Neural cell (in vitro differentiated cells): ENCODE data around the gene CHD6. TPM values are rescaled to one million over a fixed set of nuclear protein-coding genes. Genes with fewer than 3 reads are reported as not detected.
A peak's percentile ranks its signal among the peaks of the same experiment; 100 is the strongest.

Source experiments
- H2AFZ ChIP-seq: fragments of 200-600, 300-800 bp; sonication (generic), shearing (Covaris generic); 2 replicates; pipeline ENCODE4 v1.6.0; 2014; ENCODE audit warnings: low read depth, mild to moderate bottlenecking, antibody characterized with exemption, low read length, moderate library complexity
- H3F3A ChIP-seq: fragments of 200-600 bp; shearing (Covaris generic); 2 replicates; pipeline ENCODE4 v1.6.1; 2016; ENCODE audit warnings: mild to moderate bottlenecking, moderate library complexity, mixed read lengths, antibody characterized with exemption, low read length; ENCODE audit not compliant: insufficient read depth, poor library complexity, severe bottlenecking
- H3K27ac ChIP-seq: fragments of 200-600, 300-800 bp; sonication (generic), shearing (Covaris generic); 2 replicates; pipeline ENCODE4 v1.5.1; 2014; ENCODE audit warnings: mild to moderate bottlenecking, low read length, moderate library complexity
- H3K27me3 ChIP-seq: fragments of 300-800, 200-600 bp; sonication (generic), shearing (Covaris generic); 2 replicates; pipeline ENCODE4 v1.6.0; 2014; ENCODE audit warnings: mild to moderate bottlenecking, low read depth, low read length, moderate library complexity; ENCODE audit not compliant: insufficient read depth
- H3K36me3 ChIP-seq: fragments of 300-800, 200-600 bp; sonication (generic), shearing (Covaris generic); 2 replicates; pipeline ENCODE4 v1.5.1; 2014; ENCODE audit warnings: mild to moderate bottlenecking, antibody characterized with exemption, low read length, moderate library complexity; ENCODE audit not compliant: insufficient read depth
- H3K4me2 ChIP-seq: fragments of 300-800, 200-600 bp; sonication (generic), shearing (Covaris generic); 2 replicates; pipeline ENCODE4 v1.6.0; 2014; ENCODE audit warnings: mild to moderate bottlenecking, low read length
- H3K4me3 ChIP-seq: fragments of 300-800, 200-600 bp; sonication (generic), shearing (Covaris generic); 2 replicates; pipeline ENCODE4 v1.5.1; 2014; ENCODE audit warnings: mild to moderate bottlenecking, low read length, moderate library complexity
- H3K79me2 ChIP-seq: fragments of 200-600 bp; shearing (Covaris generic); replicated peaks from 2 replicates; pipeline ENCODE4 v1.6.0; 2014; ENCODE audit warnings: mild to moderate bottlenecking, low read length, moderate library complexity; ENCODE audit not compliant: insufficient read depth
- H3K9ac ChIP-seq: fragments of 300-800, 200-600 bp; sonication (generic), shearing (Covaris generic); 2 replicates; pipeline ENCODE4 v1.6.1; 2016; ENCODE audit warnings: mild to moderate bottlenecking, low read length, mixed read lengths
- H3K9me2 ChIP-seq: fragments of 200-600 bp; shearing (Covaris generic); 2 replicates; pipeline ENCODE4 v1.6.1; 2016; ENCODE audit warnings: mild to moderate bottlenecking, low read length, mixed read lengths; ENCODE audit not compliant: insufficient read depth
- H3K9me3 ChIP-seq: fragments of 200-600, 300-800 bp; sonication (generic), shearing (Covaris generic); 2 replicates; pipeline ENCODE4 v1.6.1; 2016; ENCODE audit warnings: mild to moderate bottlenecking, mixed run types, low read length, moderate library complexity, mixed read lengths
- H4K20me1 ChIP-seq: fragments of 200-600 bp; shearing (Covaris generic); 2 replicates; pipeline ENCODE4 v1.6.1; 2016; ENCODE audit warnings: mild to moderate bottlenecking, mixed run types; ENCODE audit not compliant: insufficient read depth
- CTCF ChIP-seq: fragments of 450-650 bp; IDR thresholded peaks from 2 replicates; pipeline ENCODE4 v1.5.1; 2014; ENCODE audit warnings: antibody characterized with exemption, mild to moderate bottlenecking, moderate library complexity; ENCODE audit not compliant: poor library complexity, severe bottlenecking
- EP300 ChIP-seq: fragments of 450-650 bp; conservative IDR thresholded peaks from 2 replicates; pipeline ENCODE4 v1.6.1; 2014; ENCODE audit warnings: antibody characterized with exemption, mild to moderate bottlenecking, moderate library complexity; ENCODE audit not compliant: poor library complexity, severe bottlenecking
- EZH2 ChIP-seq: fragments of 200-600, 300-800 bp; shearing (Covaris generic), sonication (generic); IDR thresholded peaks from 2 replicates; pipeline ENCODE4 v1.6.1; 2014; ENCODE audit warnings: antibody characterized with exemption, low read length, borderline replicate concordance, mild to moderate bottlenecking; ENCODE audit not compliant: insufficient read depth, poor library complexity, severe bottlenecking
- MXI1 ChIP-seq: fragments of 450-650 bp; conservative IDR thresholded peaks from 2 replicates; pipeline ENCODE4 v1.6.1; 2014; ENCODE audit warnings: antibody characterized with exemption, mild to moderate bottlenecking; ENCODE audit not compliant: poor library complexity, severe bottlenecking
- POLR2AphosphoS5 ChIP-seq: IDR thresholded peaks from 2 replicates; pipeline ENCODE4 v1.6.1; 2012
- RAD21 ChIP-seq: fragments of 450-650 bp; conservative IDR thresholded peaks from 2 replicates; pipeline ENCODE4 v1.6.1; 2014; ENCODE audit warnings: antibody characterized with exemption, mild to moderate bottlenecking, moderate library complexity
- REST ChIP-seq: IDR thresholded peaks from 2 replicates; pipeline ENCODE4 v1.6.1; 2012; ENCODE audit warnings: borderline replicate concordance
- SMC3 ChIP-seq: fragments of 450-650 bp; conservative IDR thresholded peaks from 2 replicates; pipeline ENCODE4 v1.6.1; 2014; ENCODE audit warnings: antibody characterized with exemption, mild to moderate bottlenecking, moderate library complexity; ENCODE audit not compliant: poor library complexity
- TAF1 ChIP-seq: IDR thresholded peaks from 2 replicates; pipeline ENCODE4 v1.6.1; 2012; ENCODE audit warnings: low read depth
- polyA plus RNA-seq: library from polyadenylated mRNA; depleted of rRNA; stranded (reverse); fragments of >200 nt; gene quantifications from 2 replicates; pipeline ENCODE4 v1.2.3, GENCODE V29; 2014

CHD6 gene
- polyA plus RNA-seq, 1 donor from 2014 or later, result 22.9 TPM

GRCh38 chr20:41616228-41616627 lies 1.9 kb downstream of the CHD6 start:
- Histone ChIP-seq H3K4me3 (peak overlapping the region; percentile 82), H3F3A (no peaks in the 10 kb centered on the region), H3K79me2 (peaks cover 64% of the 10 kb centered on the region), H4K20me1 (no peaks in the 10 kb centered on the region), H2AFZ (no peak overlapping the region), H3K9ac (no peak overlapping the region), H3K27ac (no peak overlapping the region), H3K4me2 (peak overlapping the region; percentile 64), H3K27me3 (no peaks in the 10 kb centered on the region), H3K9me2 (no peaks in the 10 kb centered on the region), H3K36me3 (no peaks in the 10 kb centered on the region), H3K9me3 (no peaks in the 10 kb centered on the region)
- TF ChIP-seq CTCF, result no peak
- no peak for TF ChIP-seq POLR2AphosphoS5
- TF ChIP-seq REST, result no peak
- no peak for TF ChIP-seq RAD21
- no peak for TF ChIP-seq EP300
- no peak for TF ChIP-seq SMC3
- no peak for TF ChIP-seq MXI1
- TF ChIP-seq EZH2, result no peak
- no peak for TF ChIP-seq TAF1

- peak overlapping the region; percentile 1 for H3K4me3 ChIP-seq
- TF ChIP-seq EZH2 (no peak), RAD21 (no peak), CTCF (no peak), MXI1 (no peak)
- H3F3A ChIP-seq, result no peaks in the 10 kb centered on the region
- H3K9ac ChIP-seq, result no peak overlapping the region
- no peaks in the 10 kb centered on the region for H4K20me1 ChIP-seq
- no peaks in the 10 kb centered on the region for H3K9me2 ChIP-seq
- no peak overlapping the region for H3K27ac ChIP-seq
- H3K36me3 ChIP-seq, result no peaks in the 10 kb centered on the region
- peaks cover 69% of the 10 kb centered on the region for H3K79me2 ChIP-seq
- no peaks in the 10 kb centered on the region for H3K27me3 ChIP-seq
- H3K9me3 ChIP-seq, result no peaks in the 10 kb centered on the region
- no peak overlapping the region for H3K4me2 ChIP-seq
- H2AFZ ChIP-seq, result no peak overlapping the region
Measured at GRCh38 chr20:41615676-41616075, 2.5 kb downstream of the CHD6 start.
